ENCODE results near the gene LTBP4.

DNA sequence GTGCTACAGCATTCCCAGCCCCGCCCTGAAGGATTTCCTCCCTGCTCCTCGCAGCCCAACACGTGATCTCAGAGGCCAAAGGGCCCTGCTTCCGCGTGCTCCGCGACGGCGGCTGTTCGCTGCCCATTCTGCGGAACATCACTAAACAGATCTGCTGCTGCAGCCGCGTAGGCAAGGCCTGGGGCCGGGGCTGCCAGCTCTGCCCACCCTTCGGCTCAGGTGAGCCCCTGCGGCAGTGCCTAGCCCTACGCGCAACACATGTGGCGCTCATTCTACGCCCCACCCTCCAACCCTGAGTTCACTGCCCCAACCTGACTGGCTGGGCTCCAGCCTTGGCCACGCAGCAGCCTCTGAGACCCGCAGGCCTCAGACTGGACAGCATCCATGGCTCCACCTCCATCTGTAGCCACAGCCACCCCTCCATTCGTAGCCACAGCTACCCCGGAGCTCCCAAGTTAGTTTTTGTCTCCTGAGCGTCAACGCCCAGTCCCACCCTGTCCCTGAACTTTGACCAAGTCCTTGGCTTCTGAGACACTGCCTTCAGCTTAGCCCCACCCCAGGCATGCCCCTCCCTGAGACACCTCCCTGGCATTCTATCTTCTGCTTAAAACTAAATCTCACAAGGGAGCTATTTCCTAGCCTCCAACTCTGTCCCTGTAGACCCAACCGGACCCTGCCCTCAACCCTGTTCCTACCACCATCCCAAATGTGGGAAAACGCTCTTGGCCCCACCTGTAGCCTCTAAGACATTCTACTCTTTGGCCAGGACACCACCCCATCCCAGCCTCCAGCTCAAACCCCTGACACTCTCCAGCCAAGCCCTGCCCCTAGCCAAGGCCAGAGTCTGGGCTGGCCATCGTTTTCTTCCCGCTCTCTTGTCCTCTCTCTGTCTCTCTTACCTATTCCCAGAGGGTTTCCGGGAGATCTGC is 6.4 kb downstream of the LTBP4 start:
- TF ChIP-seq, protein P1, sequence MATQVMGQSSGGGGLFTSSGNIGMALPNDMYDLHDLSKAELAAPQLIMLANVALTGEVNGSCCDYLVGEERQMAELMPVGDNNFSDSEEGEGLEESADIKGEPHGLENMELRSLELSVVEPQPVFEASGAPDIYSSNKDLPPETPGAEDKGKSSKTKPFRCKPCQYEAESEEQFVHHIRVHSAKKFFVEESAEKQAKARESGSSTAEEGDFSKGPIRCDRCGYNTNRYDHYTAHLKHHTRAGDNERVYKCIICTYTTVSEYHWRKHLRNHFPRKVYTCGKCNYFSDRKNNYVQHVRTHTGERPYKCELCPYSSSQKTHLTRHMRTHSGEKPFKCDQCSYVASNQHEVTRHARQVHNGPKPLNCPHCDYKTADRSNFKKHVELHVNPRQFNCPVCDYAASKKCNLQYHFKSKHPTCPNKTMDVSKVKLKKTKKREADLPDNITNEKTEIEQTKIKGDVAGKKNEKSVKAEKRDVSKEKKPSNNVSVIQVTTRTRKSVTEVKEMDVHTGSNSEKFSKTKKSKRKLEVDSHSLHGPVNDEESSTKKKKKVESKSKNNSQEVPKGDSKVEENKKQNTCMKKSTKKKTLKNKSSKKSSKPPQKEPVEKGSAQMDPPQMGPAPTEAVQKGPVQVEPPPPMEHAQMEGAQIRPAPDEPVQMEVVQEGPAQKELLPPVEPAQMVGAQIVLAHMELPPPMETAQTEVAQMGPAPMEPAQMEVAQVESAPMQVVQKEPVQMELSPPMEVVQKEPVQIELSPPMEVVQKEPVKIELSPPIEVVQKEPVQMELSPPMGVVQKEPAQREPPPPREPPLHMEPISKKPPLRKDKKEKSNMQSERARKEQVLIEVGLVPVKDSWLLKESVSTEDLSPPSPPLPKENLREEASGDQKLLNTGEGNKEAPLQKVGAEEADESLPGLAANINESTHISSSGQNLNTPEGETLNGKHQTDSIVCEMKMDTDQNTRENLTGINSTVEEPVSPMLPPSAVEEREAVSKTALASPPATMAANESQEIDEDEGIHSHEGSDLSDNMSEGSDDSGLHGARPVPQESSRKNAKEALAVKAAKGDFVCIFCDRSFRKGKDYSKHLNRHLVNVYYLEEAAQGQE (IDR thresholded peaks at IDR 0.05; ENCODE audit: insufficient replicate concordance, low read depth): no peak
- TF ChIP-seq SPI1 (IDR thresholded peaks at IDR 0.05; ENCODE audit: borderline replicate concordance, low read depth): no peak

All from HL-60 (cell line).